Mammary epithelial cell (primary cell): ENCODE data around the gene KCNJ5.

Source experiments
- EZH2 ChIP-seq: IDR thresholded peaks from 2 replicates; pipeline ENCODE4 v1.6.1; 2012; ENCODE audit warnings: low read length, inconsistent platforms, borderline replicate concordance
- TF ChIP-seq, protein P1 (sequence below), 2 donors: IDR thresholded peaks in 1 of 2; conservative IDR thresholded peaks in 1 of 2; 2 replicates each; pipeline ENCODE4 v1.5.1; 2011 to 2012; ENCODE audit warnings: inconsistent platforms in 2 of 2, low read length in 2 of 2, mild to moderate bottlenecking in 2 of 2, control low read depth in 1 of 2, low read depth in 1 of 2; ENCODE audit not compliant: insufficient read depth in 1 of 2; ENCODE audit errors: extremely low read depth in 1 of 2

DNA sequence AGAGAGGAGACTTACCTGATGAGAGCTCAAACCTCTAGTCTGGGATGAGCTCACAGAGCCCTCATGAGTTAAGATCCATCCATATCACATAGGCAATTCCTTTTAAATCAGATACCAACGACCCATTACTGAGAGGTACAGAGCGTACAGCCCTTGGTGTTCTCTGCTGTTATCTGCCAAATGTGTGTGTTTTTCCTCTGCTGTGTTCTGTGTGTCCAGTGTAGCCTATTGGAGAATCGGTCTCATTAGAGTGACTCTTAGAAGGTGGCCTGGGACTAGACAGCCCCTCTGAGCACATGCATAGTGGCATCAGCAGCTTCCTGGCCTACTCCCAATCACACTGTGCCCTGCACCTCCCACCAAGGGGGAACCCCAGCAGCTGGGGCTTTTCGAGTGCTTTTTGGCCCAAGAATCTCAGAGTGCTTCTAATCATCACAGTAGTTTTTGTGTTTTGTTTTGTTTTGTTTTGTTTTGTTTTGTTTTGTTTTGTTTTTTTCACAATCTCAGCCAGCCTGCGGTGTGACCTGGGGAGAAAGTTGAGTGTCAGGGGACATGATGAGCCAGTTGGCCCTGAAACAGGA, 26.1 kb downstream of the KCNJ5 start:
- no peak for TF ChIP-seq EZH2
- TF ChIP-seq, protein P1, sequence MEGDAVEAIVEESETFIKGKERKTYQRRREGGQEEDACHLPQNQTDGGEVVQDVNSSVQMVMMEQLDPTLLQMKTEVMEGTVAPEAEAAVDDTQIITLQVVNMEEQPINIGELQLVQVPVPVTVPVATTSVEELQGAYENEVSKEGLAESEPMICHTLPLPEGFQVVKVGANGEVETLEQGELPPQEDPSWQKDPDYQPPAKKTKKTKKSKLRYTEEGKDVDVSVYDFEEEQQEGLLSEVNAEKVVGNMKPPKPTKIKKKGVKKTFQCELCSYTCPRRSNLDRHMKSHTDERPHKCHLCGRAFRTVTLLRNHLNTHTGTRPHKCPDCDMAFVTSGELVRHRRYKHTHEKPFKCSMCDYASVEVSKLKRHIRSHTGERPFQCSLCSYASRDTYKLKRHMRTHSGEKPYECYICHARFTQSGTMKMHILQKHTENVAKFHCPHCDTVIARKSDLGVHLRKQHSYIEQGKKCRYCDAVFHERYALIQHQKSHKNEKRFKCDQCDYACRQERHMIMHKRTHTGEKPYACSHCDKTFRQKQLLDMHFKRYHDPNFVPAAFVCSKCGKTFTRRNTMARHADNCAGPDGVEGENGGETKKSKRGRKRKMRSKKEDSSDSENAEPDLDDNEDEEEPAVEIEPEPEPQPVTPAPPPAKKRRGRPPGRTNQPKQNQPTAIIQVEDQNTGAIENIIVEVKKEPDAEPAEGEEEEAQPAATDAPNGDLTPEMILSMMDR (conservative IDR thresholded peaks at IDR 0.05 in 1 of 2, IDR thresholded peaks at IDR 0.05 in 1 of 2; ENCODE audit: extremely low read depth in 1 of 2, insufficient read depth in 1 of 2, low read depth in 1 of 2, low read length in 2 of 2): no peak
